ENCODE data around the gene RNF40. TPM values are rescaled to one million over a fixed set of nuclear protein-coding genes. Genes with fewer than 3 reads are reported as not detected.

Gene RNF40
- total and polyA plus RNA-seq, 2 of the 8 experiments (the other 6 are each of a cell fraction or from before 2014, with no cell fraction given), result 38.5 to 68.7 TPM

GRCh38 chr16:30821891-30822290 is 59.8 kb downstream of the RNF40 start (continued):
- TF ChIP-seq CHD2 (IDR thresholded peaks at IDR 0.05; ENCODE audit: low read length), result no peak
- no peak for TF ChIP-seq CTCF (IDR thresholded peaks at IDR 0.05; ENCODE audit: control extremely low read depth in 1 of 3, insufficient read depth in 1 of 3, low read depth in 1 of 3, low read length in 3 of 3)
- TF ChIP-seq TEAD4 (IDR thresholded peaks at IDR 0.05; ENCODE audit: low read depth, low read length), result no peak
- no peak for TF ChIP-seq JUN (IDR thresholded peaks at IDR 0.05; ENCODE audit: low read depth, low read length)
- TF ChIP-seq TBP (IDR thresholded peaks at IDR 0.05; ENCODE audit: low read depth, low read length), result no peak

Small RNA genes lying within 50 kb of the gene (small RNA-seq; reads per million reads assigned to genes)
- gene RF00017 (ENCODE audit: insufficient read depth), result not detected

Other genes starting within 250 kb of the RNF40 start
- 34.7 and 36.1 TPM in 2 replicates for gene ZNF768, start 235.8 kb upstream of the RNF40 start, total RNA-seq (2021; fragmentation: NEBNext Ultra II Directional; extraction: Animal tissue kit (Norgen Biotek cat#: 25700))
- 47.7 and 63.3 TPM in 2 replicates for gene ZNF768, start 235.8 kb upstream of the RNF40 start, polyA plus RNA-seq (2011; rRNA removed)
- 10.3 and 12.0 TPM in 2 replicates for gene ZNF747, start 227.5 kb upstream of the RNF40 start, total RNA-seq (2021; fragmentation: NEBNext Ultra II Directional; extraction: Animal tissue kit (Norgen Biotek cat#: 25700))
- 9.9 and 10.7 TPM in 2 replicates for gene ZNF747, start 227.5 kb upstream of the RNF40 start, polyA plus RNA-seq (2011; rRNA removed)
- 7.7 and 8.4 TPM in 2 replicates for gene ZNF764, start 203.9 kb upstream of the RNF40 start, total RNA-seq (2021; fragmentation: NEBNext Ultra II Directional; extraction: Animal tissue kit (Norgen Biotek cat#: 25700))
- gene ZNF764, start 203.9 kb upstream of the RNF40 start, polyA plus RNA-seq (2011; rRNA removed), result 5.7 and 8.3 TPM in 2 replicates
- 3.5 and 3.7 TPM in 2 replicates for gene ZNF688, start 190.6 kb upstream of the RNF40 start, total RNA-seq (2021; fragmentation: NEBNext Ultra II Directional; extraction: Animal tissue kit (Norgen Biotek cat#: 25700))
- 2.7 and 6.3 TPM in 2 replicates for gene ZNF688, start 190.6 kb upstream of the RNF40 start, polyA plus RNA-seq (2011; rRNA removed)
- gene ZNF785, start 176.6 kb upstream of the RNF40 start, total RNA-seq (2021; fragmentation: NEBNext Ultra II Directional; extraction: Animal tissue kit (Norgen Biotek cat#: 25700)), result 12.9 and 14.8 TPM in 2 replicates
- 8.6 and 11.7 TPM in 2 replicates for gene ZNF785, start 176.6 kb upstream of the RNF40 start, polyA plus RNA-seq (2011; rRNA removed)
- 14.2 and 14.3 TPM in 2 replicates for gene ZNF689, start 151.9 kb upstream of the RNF40 start, total RNA-seq (2021; fragmentation: NEBNext Ultra II Directional; extraction: Animal tissue kit (Norgen Biotek cat#: 25700))
- gene ZNF689, start 151.9 kb upstream of the RNF40 start, polyA plus RNA-seq (2011; rRNA removed), result 15.3 and 19.0 TPM in 2 replicates
- 16.1 and 18.9 TPM in 2 replicates for gene PRR14, start 111.4 kb upstream of the RNF40 start, total RNA-seq (2021; fragmentation: NEBNext Ultra II Directional; extraction: Animal tissue kit (Norgen Biotek cat#: 25700))
- gene PRR14, start 111.4 kb upstream of the RNF40 start, polyA plus RNA-seq (2011; rRNA removed), result 3.6 and 8.7 TPM in 2 replicates
- 12.9 and 13.9 TPM in 2 replicates for gene FBRS, start 103.9 kb upstream of the RNF40 start, total RNA-seq (2021; fragmentation: NEBNext Ultra II Directional; extraction: Animal tissue kit (Norgen Biotek cat#: 25700))
- 2.4 and 3.8 TPM in 2 replicates for gene FBRS, start 103.9 kb upstream of the RNF40 start, polyA plus RNA-seq (2011; rRNA removed)
- 54.3 and 58.7 TPM in 2 replicates for gene SRCAP, start 63.2 kb upstream of the RNF40 start, total RNA-seq (2021; fragmentation: NEBNext Ultra II Directional; extraction: Animal tissue kit (Norgen Biotek cat#: 25700))
- gene SRCAP, start 63.2 kb upstream of the RNF40 start, polyA plus RNA-seq (2011; rRNA removed), result 5.5 and 9.5 TPM in 2 replicates
- gene PHKG2, start 13.9 kb upstream of the RNF40 start, total RNA-seq (2021; fragmentation: NEBNext Ultra II Directional; extraction: Animal tissue kit (Norgen Biotek cat#: 25700)), result 36.0 and 37.2 TPM in 2 replicates
- gene PHKG2, start 13.9 kb upstream of the RNF40 start, polyA plus RNA-seq (2011; rRNA removed), result 53.4 and 63.9 TPM in 2 replicates
- gene CFAP119, start 260 bp upstream of the RNF40 start, total RNA-seq (2021; fragmentation: NEBNext Ultra II Directional; extraction: Animal tissue kit (Norgen Biotek cat#: 25700)), result 5.2 and 6.0 TPM in 2 replicates
- 5.6 and 7.1 TPM in 2 replicates for gene CFAP119, start 260 bp upstream of the RNF40 start, polyA plus RNA-seq (2011; rRNA removed)
- 19.3 and 19.5 TPM in 2 replicates for gene ZNF629, start 24.9 kb downstream of the RNF40 start, total RNA-seq (2021; fragmentation: NEBNext Ultra II Directional; extraction: Animal tissue kit (Norgen Biotek cat#: 25700))
- gene ZNF629, start 24.9 kb downstream of the RNF40 start, polyA plus RNA-seq (2011; rRNA removed), result 11.0 and 13.6 TPM in 2 replicates
- 16.5 and 17.2 TPM in 2 replicates for gene BCL7C, start 131.8 kb downstream of the RNF40 start, total RNA-seq (2021; fragmentation: NEBNext Ultra II Directional; extraction: Animal tissue kit (Norgen Biotek cat#: 25700))
- 8.6 and 10.9 TPM in 2 replicates for gene BCL7C, start 131.8 kb downstream of the RNF40 start, polyA plus RNA-seq (2011; rRNA removed)
- 0.77 and 0.97 TPM in 2 replicates for gene CTF1, start 134.3 kb downstream of the RNF40 start, total RNA-seq (2021; fragmentation: NEBNext Ultra II Directional; extraction: Animal tissue kit (Norgen Biotek cat#: 25700))
- gene CTF1, start 134.3 kb downstream of the RNF40 start, polyA plus RNA-seq (2011; rRNA removed), result 3.4 and 5.0 TPM in 2 replicates
- gene FBXL19, start 161.2 kb downstream of the RNF40 start, total RNA-seq (2021; fragmentation: NEBNext Ultra II Directional; extraction: Animal tissue kit (Norgen Biotek cat#: 25700)), result 72.2 and 74.8 TPM in 2 replicates
- gene FBXL19, start 161.2 kb downstream of the RNF40 start, polyA plus RNA-seq (2011; rRNA removed), result 47.2 and 77.3 TPM in 2 replicates
- gene ORAI3, start 186.7 kb downstream of the RNF40 start, total RNA-seq (2021; fragmentation: NEBNext Ultra II Directional; extraction: Animal tissue kit (Norgen Biotek cat#: 25700)), result 8.7 and 10.0 TPM in 2 replicates
- gene ORAI3, start 186.7 kb downstream of the RNF40 start, polyA plus RNA-seq (2011; rRNA removed), result 24.5 and 26.8 TPM in 2 replicates
- 29.0 and 29.6 TPM in 2 replicates for gene SETD1A, start 195.4 kb downstream of the RNF40 start, total RNA-seq (2021; fragmentation: NEBNext Ultra II Directional; extraction: Animal tissue kit (Norgen Biotek cat#: 25700))
- gene SETD1A, start 195.4 kb downstream of the RNF40 start, polyA plus RNA-seq (2011; rRNA removed), result 4.8 and 8.3 TPM in 2 replicates
- gene HSD3B7, start 222.9 kb downstream of the RNF40 start, total RNA-seq (2021; fragmentation: NEBNext Ultra II Directional; extraction: Animal tissue kit (Norgen Biotek cat#: 25700)), result 2.9 and 3.1 TPM in 2 replicates
- 6.6 and 9.8 TPM in 2 replicates for gene HSD3B7, start 222.9 kb downstream of the RNF40 start, polyA plus RNA-seq (2011; rRNA removed)
- gene STX1B, start 248.3 kb downstream of the RNF40 start, total RNA-seq (2021; fragmentation: NEBNext Ultra II Directional; extraction: Animal tissue kit (Norgen Biotek cat#: 25700)), result 18.0 and 20.2 TPM in 2 replicates
- 8.9 and 14.6 TPM in 2 replicates for gene STX1B, start 248.3 kb downstream of the RNF40 start, polyA plus RNA-seq (2011; rRNA removed)

Data from H1 (cell line).